ENCODE measurements around the gene CXCR5. TPM values are rescaled to one million over a fixed set of nuclear protein-coding genes. Genes with fewer than 3 reads are reported as not detected.
A peak's percentile ranks its signal among the peaks of the same experiment; 100 is the strongest.

Gene CXCR5
- total and polyA plus RNA-seq, 2 of the 4 experiments (the other 2 are of a cell fraction) = not detected

GRCh38 chr11:118913411-118914125 is 29.9 kb downstream of the CXCR5 start:
- no TSS peak for BruUV-seq (replicated peaks)
- TF ChIP-seq MXI1 (IDR thresholded peaks at IDR 0.05; ENCODE audit: borderline replicate concordance, low read depth, low read length) (no peak), CEBPB (IDR thresholded peaks at IDR 0.05; ENCODE audit: low read depth, low read length) (no peak), NFE2L2 (IDR thresholded peaks at IDR 0.05; ENCODE audit: low read depth, low read length) (no peak), SMC3 (IDR thresholded peaks at IDR 0.05; ENCODE audit: low read depth, low read length) (no peak), RAD21 (IDR thresholded peaks at IDR 0.05; ENCODE audit: low read length) (no peak), ELK1 (IDR thresholded peaks at IDR 0.05; ENCODE audit: borderline replicate concordance, low read depth, low read length) (no peak), MAZ (IDR thresholded peaks at IDR 0.05; ENCODE audit: borderline replicate concordance, low read depth, low read length) (no peak), CTCF (conservative IDR thresholded peaks at IDR 0.05; ENCODE audit: low read depth, low read length) (no peak), MAFK (IDR thresholded peaks at IDR 0.05; ENCODE audit: low read depth, low read length) (no peak), POLR2A (IDR thresholded peaks at IDR 0.05; ENCODE audit: low read depth, low read length) (no peak), CHD1 (IDR thresholded peaks at IDR 0.05; ENCODE audit: low read depth, low read length) (no peak), BHLHE40 (IDR thresholded peaks at IDR 0.05; ENCODE audit: low read depth, low read length) (no peak), RCOR1 (IDR thresholded peaks at IDR 0.05; ENCODE audit: insufficient replicate concordance, low read length) (no peak), USF2 (IDR thresholded peaks at IDR 0.05; ENCODE audit: low read depth, low read length) (no peak)
- Histone ChIP-seq H3K79me1 (ENCODE audit: low read depth in 1 of 2, low read length in 2 of 2) (peaks cover 9 to 73% of the 10 kb centered on the region in 2 experiments; a peak in 3 of 4 replicates), H3K18ac (ENCODE audit: low read depth, low read length) (0 out of 2 replicates have a peak overlapping the region, but pooled peaks have one; percentile 90), H3K14ac (replicated peaks; ENCODE audit: low read depth, low read length) (peak overlapping the region; percentile 87), H3K4ac (ENCODE audit: low read depth, low read length) (peak overlapping the region; percentile 97), H4K91ac (ENCODE audit: insufficient read depth, low read depth, low read length) (peak overlapping the region; percentile 94), H4K8ac (ENCODE audit: low read depth in 2 of 2, low read length in 2 of 2) (peak overlapping the region; percentile 89 to 92; a peak in 3 of 4 replicates), H3K36me3 (ENCODE audit: control insufficient read depth, insufficient read depth, low read length) (no peaks in the 10 kb centered on the region), H3K9me1 (ENCODE audit: insufficient read depth, low read length) (peaks cover 10% of the 10 kb centered on the region; the same call in 1 of the 2 replicates), H2AFZ (replicated peaks; ENCODE audit: low read length, poor library complexity) (no peak overlapping the region), H2BK15ac (ENCODE audit: low read depth, low read length) (peak overlapping the region; percentile 92; the same call in 1 of the 3 replicates), H2BK20ac (ENCODE audit: low read depth, low read length) (peak overlapping the region; percentile 96; the same call in 1 of the 2 replicates), H2BK120ac (ENCODE audit: low read depth, low read length) (peak overlapping the region; percentile 94), H2BK5ac (ENCODE audit: low read depth, low read length, poor library complexity, severe bottlenecking) (peak overlapping the region; percentile 99), H3K9me3 (ENCODE audit: control insufficient read depth, insufficient read depth, low read length) (no peaks in the 10 kb centered on the region), H2AK9ac (replicated peaks; ENCODE audit: low read depth, low read length, poor library complexity) (peak overlapping the region; percentile 87), H3K27me3 (ENCODE audit: control insufficient read depth, insufficient read depth, low read length) (no peaks in the 10 kb centered on the region), H3K27ac (ENCODE audit: insufficient read depth, low read length) (peak overlapping the region; percentile 96), H3K4me3 (ENCODE audit: insufficient read depth, low read depth, low read length) (no peak overlapping the region), H4K5ac (ENCODE audit: low read depth, low read length) (0 out of 2 replicates have a peak overlapping the region, but pooled peaks have one; percentile 84), H4K20me1 (ENCODE audit: insufficient read depth, low read length) (peaks cover 34% of the 10 kb centered on the region), H3K4me2 (ENCODE audit: low read depth, low read length) (no peak overlapping the region), H3K23ac (ENCODE audit: low read depth, low read length) (peak overlapping the region; percentile 96), H3K56ac (ENCODE audit: extremely low read depth, insufficient read depth, low read length) (no peak overlapping the region), H2AK5ac (ENCODE audit: low read depth, low read length) (peak overlapping the region; percentile 99), H3K4me1 (ENCODE audit: control insufficient read depth, insufficient read depth, low read length) (peaks cover 70% of the 10 kb centered on the region), H3K9ac (ENCODE audit: low read depth, low read length) (peak overlapping the region; percentile 47; the same call in 1 of the 2 replicates)
- ATAC-seq (ENCODE audit: low read depth) (no peak), DNase-seq (no peak)
- dilution Hi-C loops (cut with HindIII; ENCODE audit: low sequenced_read_pairs, unreplicated experiment) = no loop called here
- WGBS, 2 experiments (ENCODE audit: extremely low coverage in 2 of 2, insufficient read length in 1 of 2) = no CpG with 5 or more reads among the region's 9 CpGs
- intact Hi-C loops (cut with micrococcal nuclease) = no loop called here
- ChIA-PET CTCF (no interaction called here), POLR2A (ENCODE audit: unreplicated experiment) (interaction anchor here (1.2 kb wide), 1 partner anchor 12 kb away, joined by 3 read pairs; the partner anchor contains the start of gene BCL9L)
- in situ Hi-C loops (cut with MboI; ENCODE audit: low sequenced_read_pairs) = no loop called here
